ENCODE data around the gene MTMR6.

DNA sequence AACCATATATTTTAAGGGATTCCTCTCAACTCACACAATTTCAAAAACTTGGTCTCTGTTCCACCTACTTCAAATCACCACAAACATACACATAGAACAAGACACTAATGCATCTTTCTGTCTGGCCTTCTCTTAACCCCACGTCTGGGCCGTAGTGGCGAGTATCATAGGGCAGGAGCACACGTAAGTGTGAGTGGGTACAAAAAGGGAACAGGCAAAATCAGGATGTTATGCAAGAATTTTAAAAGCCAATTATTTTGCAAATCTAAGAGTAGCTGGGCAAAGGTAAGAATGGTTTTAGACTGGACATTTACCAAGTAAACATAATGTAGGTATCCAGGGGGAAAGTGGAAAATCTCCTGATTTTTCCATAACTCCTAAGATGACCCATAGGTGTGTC is 35.1 kb downstream of the MTMR6 start:
- TF ChIP-seq, protein P1, sequence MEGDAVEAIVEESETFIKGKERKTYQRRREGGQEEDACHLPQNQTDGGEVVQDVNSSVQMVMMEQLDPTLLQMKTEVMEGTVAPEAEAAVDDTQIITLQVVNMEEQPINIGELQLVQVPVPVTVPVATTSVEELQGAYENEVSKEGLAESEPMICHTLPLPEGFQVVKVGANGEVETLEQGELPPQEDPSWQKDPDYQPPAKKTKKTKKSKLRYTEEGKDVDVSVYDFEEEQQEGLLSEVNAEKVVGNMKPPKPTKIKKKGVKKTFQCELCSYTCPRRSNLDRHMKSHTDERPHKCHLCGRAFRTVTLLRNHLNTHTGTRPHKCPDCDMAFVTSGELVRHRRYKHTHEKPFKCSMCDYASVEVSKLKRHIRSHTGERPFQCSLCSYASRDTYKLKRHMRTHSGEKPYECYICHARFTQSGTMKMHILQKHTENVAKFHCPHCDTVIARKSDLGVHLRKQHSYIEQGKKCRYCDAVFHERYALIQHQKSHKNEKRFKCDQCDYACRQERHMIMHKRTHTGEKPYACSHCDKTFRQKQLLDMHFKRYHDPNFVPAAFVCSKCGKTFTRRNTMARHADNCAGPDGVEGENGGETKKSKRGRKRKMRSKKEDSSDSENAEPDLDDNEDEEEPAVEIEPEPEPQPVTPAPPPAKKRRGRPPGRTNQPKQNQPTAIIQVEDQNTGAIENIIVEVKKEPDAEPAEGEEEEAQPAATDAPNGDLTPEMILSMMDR (IDR thresholded peaks at IDR 0.05): no peak
- TF ChIP-seq POLR2A (IDR thresholded peaks at IDR 0.05): no peak
